HG03575 (cell line): ENCODE data around the gene ZC3H6.
"Not testable (repeated sequence)": the region's sequence is repeated elsewhere in the genome, so short reads cannot be mapped to it uniquely, and the experiment has no call there.

Experiments
- ATAC-seq: cut with Tn5 transposase; IDR thresholded peaks from one replicate; pipeline ENCODE4 v1.9.1; 2021; ENCODE audit not compliant: unreplicated experiment, insufficient number of reproducible peaks, low FRiP score; ENCODE audit errors: extremely low read depth

The ZC3H6 gene

GRCh38 chr2:112273349-112273748 lies 2.0 kb upstream of the ZC3H6 start:
- ATAC-seq: no peak

- ATAC-seq: no peak
Measured at GRCh38 chr2:112275887-112276773, 733 bp downstream of the ZC3H6 start.

GRCh38 chr2:112276954-112277353 lies 1.6 kb downstream of the ZC3H6 start:
- no peak for ATAC-seq

GRCh38 chr2:112277596-112278220 lies 2.3 kb downstream of the ZC3H6 start:
- no peak for ATAC-seq

- ATAC-seq: not testable (repeated sequence)
Measured at GRCh38 chr2:112282066-112282465, 6.7 kb downstream of the ZC3H6 start.

DNA sequence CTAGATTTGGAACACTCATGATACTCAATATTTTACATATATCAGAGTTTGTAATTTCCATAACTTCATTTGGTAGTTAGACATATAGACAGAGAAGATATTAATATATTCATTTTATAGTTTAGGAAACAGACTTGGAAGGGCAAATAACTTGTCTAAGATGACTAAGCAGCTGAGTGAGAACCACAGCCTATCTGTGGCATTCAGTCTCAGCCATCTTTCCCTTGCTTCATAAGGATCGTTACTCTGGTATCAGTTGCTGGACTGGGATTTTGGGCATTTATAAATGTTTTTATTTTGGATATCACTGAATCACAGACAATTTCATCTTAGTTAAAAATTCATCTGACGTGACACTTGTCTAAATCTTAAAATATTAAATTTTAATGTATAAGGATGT lies 8.1 kb downstream of the ZC3H6 start:
- not testable (repeated sequence) for ATAC-seq

DNA sequence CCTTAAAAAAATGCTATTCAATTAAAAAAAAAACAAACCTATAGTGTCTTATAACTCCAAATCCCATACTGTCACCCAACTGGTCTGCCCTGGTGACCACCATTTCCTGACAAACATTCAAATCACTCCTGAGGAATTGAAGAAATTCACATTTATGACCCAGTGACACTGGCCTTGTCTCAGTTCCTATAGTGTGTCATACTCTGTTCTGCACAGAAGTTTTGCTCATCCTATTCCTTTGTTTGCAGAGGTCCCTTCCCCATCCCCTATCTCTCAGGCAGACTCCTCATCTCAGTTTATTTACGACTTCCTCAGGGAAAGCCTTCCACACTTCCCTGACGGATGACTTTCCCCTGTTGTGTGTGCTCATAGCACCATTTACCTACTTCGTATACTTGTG lies 14.7 kb downstream of the ZC3H6 start:
- no peak for ATAC-seq

GRCh38 chr2:112290648-112291047 lies 15.3 kb downstream of the ZC3H6 start:
- no peak for ATAC-seq

GRCh38 chr2:112293636-112294401 lies 18.4 kb downstream of the ZC3H6 start:
- ATAC-seq: no peak

DNA sequence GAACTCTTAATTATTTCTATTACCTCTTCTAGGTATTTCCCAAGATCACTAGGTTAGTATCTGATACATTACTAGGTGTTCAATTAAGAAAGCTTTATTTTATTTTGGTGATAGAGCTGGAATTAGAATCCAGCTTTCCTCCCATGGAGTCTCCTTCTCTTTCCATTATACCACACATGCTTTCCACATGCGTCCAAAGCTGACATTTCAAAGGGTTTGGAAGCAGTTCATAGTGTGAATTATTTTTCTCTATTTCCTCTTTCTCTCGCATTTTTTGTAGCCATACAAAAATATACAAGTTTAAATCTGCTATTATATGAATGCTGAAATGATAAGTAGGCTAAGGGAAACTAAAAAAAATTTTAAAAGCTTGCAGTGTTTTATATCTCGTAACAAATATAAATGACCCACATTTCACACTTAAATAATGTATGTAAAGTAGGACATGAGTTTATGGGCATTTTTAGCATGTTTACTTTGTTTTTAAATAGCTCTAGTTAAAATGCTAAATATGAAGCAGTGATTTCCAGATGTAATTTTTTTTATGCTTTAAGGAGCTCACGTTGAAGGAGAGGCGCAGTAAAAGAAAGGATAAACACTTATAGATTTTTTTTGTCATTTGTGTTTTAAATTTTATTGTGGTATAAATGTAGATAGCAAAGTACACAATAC lies 20.1 kb downstream of the ZC3H6 start:
- no peak for ATAC-seq

DNA sequence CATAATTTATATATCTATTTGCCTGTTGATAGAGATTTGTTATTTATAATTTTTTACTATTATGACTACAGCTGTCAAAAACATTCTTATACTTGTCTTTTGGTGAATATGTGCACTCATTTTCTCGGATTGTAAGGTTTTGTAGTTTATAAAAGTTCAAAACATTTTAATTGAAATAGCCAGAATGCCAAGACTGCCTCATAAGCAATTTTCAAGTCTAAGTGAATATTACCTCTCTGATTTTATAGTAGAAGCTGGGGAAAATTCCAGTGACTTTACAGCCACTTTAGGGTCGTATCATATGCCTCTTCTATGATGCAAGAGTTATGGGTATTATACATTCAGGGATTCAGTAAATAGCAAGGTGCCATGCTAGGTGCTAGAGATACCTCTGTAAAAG lies 21.0 kb downstream of the ZC3H6 start:
- ATAC-seq: no peak

DNA sequence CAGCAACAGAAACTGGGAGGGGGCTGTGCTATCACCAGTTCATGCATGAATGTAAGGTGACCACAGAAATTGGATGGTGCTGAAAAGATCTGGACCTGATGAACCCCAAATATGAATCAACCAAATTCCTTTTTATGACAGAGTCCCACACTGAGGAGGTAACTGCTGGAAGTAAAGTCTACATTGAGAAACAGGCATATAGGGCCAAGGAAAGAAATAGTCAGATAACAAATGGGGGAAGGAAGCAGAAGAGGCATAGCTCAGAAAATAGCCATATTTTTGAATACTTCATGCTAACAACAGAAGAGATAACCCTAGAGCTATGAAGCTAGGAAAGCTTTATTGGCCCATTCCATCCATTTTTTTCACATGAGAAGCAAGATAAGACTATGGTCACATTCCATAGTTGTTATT lies 25.8 kb downstream of the ZC3H6 start:
- ATAC-seq: no peak

DNA sequence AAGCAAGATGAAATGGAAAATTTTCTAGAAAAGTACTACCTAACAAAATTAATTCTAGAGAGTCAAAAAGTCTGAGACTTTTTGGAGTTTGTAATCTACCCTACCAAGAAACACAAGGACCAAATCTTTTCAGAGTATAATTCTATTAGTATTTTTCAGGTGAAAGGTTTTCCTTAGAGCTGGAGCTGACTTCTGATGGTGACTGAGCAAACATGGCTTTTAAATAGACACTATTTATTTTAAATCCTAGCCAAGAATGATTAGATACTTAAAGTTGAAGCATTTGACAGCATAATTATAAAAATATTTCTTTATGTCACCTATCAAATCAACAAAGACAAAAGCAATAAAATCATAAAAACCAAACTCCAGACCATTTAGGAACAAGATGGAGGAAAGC lies 26.6 kb downstream of the ZC3H6 start:
- no peak for ATAC-seq

DNA sequence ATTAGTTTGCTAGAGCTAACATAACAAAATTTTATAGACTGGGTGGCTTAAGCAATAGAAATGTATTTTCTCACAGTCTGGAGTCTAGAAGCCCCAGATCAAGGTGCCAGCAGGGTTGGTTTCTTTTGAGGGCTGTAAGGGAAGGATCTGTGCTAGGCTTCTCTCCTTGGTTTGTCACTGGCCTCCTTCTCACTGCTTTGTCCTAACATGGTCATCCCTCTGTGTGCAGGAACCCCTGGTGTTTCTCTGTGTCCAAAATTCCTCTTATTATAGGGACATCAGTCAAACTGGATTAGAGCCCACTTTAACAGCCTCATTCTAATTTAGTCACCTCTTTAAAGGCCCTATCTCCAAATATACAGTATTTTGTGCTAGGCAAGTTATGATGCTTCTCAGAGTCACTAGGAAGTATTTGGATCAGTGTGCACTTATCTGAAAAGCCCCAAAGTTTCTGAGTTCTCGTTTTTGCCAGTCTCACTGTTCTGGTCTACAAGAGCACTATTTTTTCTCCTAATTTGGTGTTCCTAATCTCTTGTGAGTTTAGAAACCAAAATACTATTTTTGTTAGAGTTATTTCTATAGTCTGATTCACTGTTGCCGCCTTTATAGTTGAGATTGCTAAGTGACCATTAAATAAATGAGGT lies 29.0 kb downstream of the ZC3H6 start:
- no peak for ATAC-seq

DNA sequence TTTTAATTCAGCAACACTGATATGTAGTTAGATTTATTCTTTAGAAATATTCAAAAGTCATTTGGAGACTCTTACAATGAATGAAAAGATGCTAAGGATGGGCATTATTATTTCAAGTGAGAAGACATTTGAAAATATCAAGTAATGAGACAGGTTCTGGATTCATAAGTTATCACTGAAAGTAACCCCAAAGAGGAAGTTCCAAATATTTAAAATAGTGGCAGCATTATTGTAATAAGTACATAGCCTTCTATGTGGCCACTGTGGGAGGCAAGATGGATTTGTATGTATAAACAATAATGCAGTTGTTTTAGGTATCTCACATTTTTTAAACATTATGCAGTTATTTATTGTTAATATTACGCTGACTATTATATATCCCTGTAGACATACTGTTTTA lies 29.7 kb downstream of the ZC3H6 start:
- no peak for ATAC-seq

DNA sequence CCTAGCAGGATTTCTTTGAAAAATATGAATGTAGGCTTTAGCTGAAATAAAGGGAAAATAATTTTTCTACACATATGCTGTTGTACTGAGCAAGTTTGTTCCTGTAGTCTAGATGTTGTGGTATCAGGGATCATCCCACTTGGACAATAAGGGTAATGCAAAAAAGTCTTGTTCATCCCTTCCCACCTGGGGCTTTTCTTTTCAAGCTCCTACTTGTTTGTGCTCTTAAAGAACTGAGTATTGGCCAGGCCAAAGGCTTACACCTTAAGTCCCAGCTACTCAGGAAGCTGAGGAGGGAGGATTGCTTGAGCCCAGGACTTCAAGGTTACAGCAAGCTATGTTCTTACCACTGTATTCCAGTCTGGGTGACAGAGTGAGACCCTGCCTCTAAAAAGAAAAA lies 35.5 kb downstream of the ZC3H6 start:
- ATAC-seq: no peak

- ATAC-seq: no peak
Measured at GRCh38 chr2:112311932-112312331, 36.5 kb downstream of the ZC3H6 start.

- ATAC-seq: no peak
Measured at GRCh38 chr2:112312821-112313220, 37.4 kb downstream of the ZC3H6 start.

- no peak for ATAC-seq
Measured at GRCh38 chr2:112314856-112315255, 39.5 kb downstream of the ZC3H6 start.
